ENCODE data around the gene ARID3B. TPM values are rescaled to one million over a fixed set of nuclear protein-coding genes. Genes with fewer than 3 reads are reported as not detected.
"Not testable (repeated sequence)": the region's sequence is repeated elsewhere in the genome, so short reads cannot be mapped to it uniquely, and the experiment has no call there.

Gene ARID3B
- total RNA-seq, 1 donor, result 2.6 TPM

GRCh38 chr15:74592222-74592621 lies 51.2 kb downstream of the ARID3B start:
- TF ChIP-seq CTCF (IDR thresholded peaks at IDR 0.05; ENCODE audit: insufficient read depth, low read depth, low read length), result no peak
- no peak overlapping the region for H3K4me3 ChIP-seq (ENCODE audit: low read depth, low read length)
- DNase-seq (ENCODE audit: low read depth), result no peak

- TF ChIP-seq CTCF (IDR thresholded peaks at IDR 0.05; ENCODE audit: insufficient read depth, low read depth, low read length), result no peak
- DNase-seq (ENCODE audit: low read depth), result no peak
- H3K4me3 ChIP-seq (ENCODE audit: low read depth, low read length), result no peak overlapping the region
Measured at GRCh38 chr15:74593122-74593521, 52.1 kb downstream of the ARID3B start.

- no peak overlapping the region for H3K4me3 ChIP-seq (ENCODE audit: low read depth, low read length)
- no peak for DNase-seq (ENCODE audit: low read depth)
- no peak for TF ChIP-seq CTCF (IDR thresholded peaks at IDR 0.05; ENCODE audit: insufficient read depth, low read depth, low read length)
Measured at GRCh38 chr15:74594455-74594854, 53.4 kb downstream of the ARID3B start.

- H3K4me3 ChIP-seq (ENCODE audit: low read depth, low read length), result no peak overlapping the region
- TF ChIP-seq CTCF (IDR thresholded peaks at IDR 0.05; ENCODE audit: insufficient read depth, low read depth, low read length), result no peak
- DNase-seq (ENCODE audit: low read depth), result no peak
Measured at GRCh38 chr15:74595271-74595670, 54.3 kb downstream of the ARID3B start.

GRCh38 chr15:74596736-74597135 lies 55.7 kb downstream of the ARID3B start:
- not testable (repeated sequence) for H3K4me3 ChIP-seq (ENCODE audit: low read depth, low read length); DNase-seq (ENCODE audit: low read depth)

- H3K4me3 ChIP-seq (ENCODE audit: low read depth, low read length); DNase-seq (ENCODE audit: low read depth): not testable (repeated sequence)
Measured at GRCh38 chr15:74597146-74597705, 56.2 kb downstream of the ARID3B start.

GRCh38 chr15:74598126-74598842 lies 57.3 kb downstream of the ARID3B start:
- peak overlapping the region; percentile 72 for H3K4me3 ChIP-seq (ENCODE audit: low read depth, low read length)
- no peak for TF ChIP-seq CTCF (IDR thresholded peaks at IDR 0.05; ENCODE audit: insufficient read depth, low read depth, low read length)
- DNase-seq (ENCODE audit: low read depth), result peak; percentile 90

GRCh38 chr15:74599156-74599555 lies 58.1 kb downstream of the ARID3B start:
- H3K4me3 ChIP-seq (ENCODE audit: low read depth, low read length), result peak overlapping the region; percentile 72
- no peak for TF ChIP-seq CTCF (IDR thresholded peaks at IDR 0.05; ENCODE audit: insufficient read depth, low read depth, low read length)
- DNase-seq (ENCODE audit: low read depth), result no peak
